IMR-90 (cell line): ENCODE measurements around the gene RNF40. TPM values are rescaled to one million over a fixed set of nuclear protein-coding genes. Genes with fewer than 3 reads are reported as not detected.

Experiments used
- ATAC-seq: fragments of 200-7000 bp; cut with Tn5 transposase; 2 replicates; pipeline ENCODE4 v1.9.1; 2020; ENCODE audit warnings: low read depth, mild to moderate bottlenecking, moderate library complexity
- BruUV-seq: library from RNA; stranded (reverse); fragments of 400-500 nt; replicated peaks from 2 replicates; lab custom pipeline; 2021; lab: Mats Ljungman, UMichigan
- CTCF ChIA-PET: fragments of 300-600 bp; formaldehyde crosslinking; extraction: SDS; loops from one replicate; lab custom pipeline; 2021; ENCODE audit warnings: antibody characterized with exemption; lab: Yijun Ruan, JAX
- POLR2A ChIA-PET: fragments of 300-600 bp; sonication (Branson Sonifier 250); formaldehyde crosslinking; loops from one replicate; lab custom pipeline; 2022; ENCODE audit warnings: antibody characterized with exemption; ENCODE audit not compliant: unreplicated experiment; lab: Charles Lee
- DNase-seq: peaks from one replicate; pipeline ENCODE4 v3.0.0; 2013
- H2AFZ ChIP-seq: replicated peaks from 2 replicates; pipeline ENCODE3; 2013; ENCODE audit warnings: low read length, mild to moderate bottlenecking; ENCODE audit not compliant: poor library complexity
- H2AK5ac ChIP-seq: 2 replicates; pipeline ENCODE4 v1.6.1; 2013; ENCODE audit warnings: low read depth, low read length, inconsistent platforms
- H2AK9ac ChIP-seq: replicated peaks from 2 replicates; pipeline ENCODE3; 2013; ENCODE audit warnings: mild to moderate bottlenecking, low read depth, low read length, moderate library complexity; ENCODE audit not compliant: poor library complexity
- H2BK120ac ChIP-seq: 2 replicates; pipeline ENCODE4 v1.6.1; 2013; ENCODE audit warnings: low read depth, low read length, inconsistent platforms
- H2BK15ac ChIP-seq: 3 replicates; pipeline ENCODE4 v1.6.1; 2013; ENCODE audit warnings: low read depth, low read length, inconsistent platforms
- H2BK20ac ChIP-seq: 2 replicates; pipeline ENCODE4 v1.6.1; 2013; ENCODE audit warnings: low read depth, mild to moderate bottlenecking, inconsistent platforms, low read length, moderate library complexity
- H2BK5ac ChIP-seq: 2 replicates; pipeline ENCODE4 v1.6.1; 2013; ENCODE audit warnings: mild to moderate bottlenecking, low read depth, low read length, inconsistent platforms; ENCODE audit not compliant: poor library complexity, severe bottlenecking
- H3K14ac ChIP-seq: replicated peaks from 2 replicates; pipeline ENCODE4 v1.6.1; 2013; ENCODE audit warnings: low read depth, low read length, inconsistent platforms
- H3K18ac ChIP-seq: 2 replicates; pipeline ENCODE4 v1.6.1; 2013; ENCODE audit warnings: low read depth, low read length, control low read depth
- H3K23ac ChIP-seq: 2 replicates; pipeline ENCODE4 v1.6.1; 2013; ENCODE audit warnings: low read depth, low read length, inconsistent platforms
- H3K27ac ChIP-seq: 2 replicates; pipeline ENCODE4 v1.5.1; 2013; ENCODE audit warnings: mild to moderate bottlenecking, control low read depth, low read length; ENCODE audit not compliant: insufficient read depth
- H3K27me3 ChIP-seq: 2 replicates; pipeline ENCODE4 v1.6.1; 2013; ENCODE audit warnings: low read length; ENCODE audit not compliant: control insufficient read depth, insufficient read depth
- H3K36me3 ChIP-seq: 2 replicates; pipeline ENCODE4 v1.6.1; 2013; ENCODE audit warnings: low read length, mixed read lengths; ENCODE audit not compliant: control insufficient read depth, insufficient read depth
- H3K4ac ChIP-seq: 2 replicates; pipeline ENCODE4 v1.6.1; 2013; ENCODE audit warnings: low read depth, low read length, inconsistent platforms
- H3K4me1 ChIP-seq: 2 replicates; pipeline ENCODE4 v1.6.1; 2013; ENCODE audit warnings: low read length, mixed read lengths; ENCODE audit not compliant: control insufficient read depth, insufficient read depth
- H3K4me2 ChIP-seq: 2 replicates; pipeline ENCODE4 v1.6.1; 2013; ENCODE audit warnings: low read depth, mild to moderate bottlenecking, control low read depth, low read length, moderate library complexity
- H3K4me3 ChIP-seq: 2 replicates; pipeline ENCODE4 v1.5.1; 2013; ENCODE audit warnings: low read depth, mild to moderate bottlenecking, control low read depth, low read length, moderate library complexity; ENCODE audit not compliant: insufficient read depth
- H3K56ac ChIP-seq: 2 replicates; pipeline ENCODE4 v1.6.1; 2013; ENCODE audit warnings: low read length, inconsistent platforms; ENCODE audit not compliant: insufficient read depth; ENCODE audit errors: extremely low read depth
- H3K79me1 ChIP-seq, 2 experiments: 2 replicates each; pipeline ENCODE4 v1.6.1; 2013; ENCODE audit warnings: low read length in 2 of 2, inconsistent platforms in 1 of 2, low read depth in 1 of 2
- H3K9ac ChIP-seq: 2 replicates; pipeline ENCODE4 v1.6.1; 2013; ENCODE audit warnings: low read depth, low read length, control low read depth
- H3K9me1 ChIP-seq: 2 replicates; pipeline ENCODE4 v1.6.1; 2013; ENCODE audit warnings: low read length, inconsistent platforms; ENCODE audit not compliant: insufficient read depth
- H3K9me3 ChIP-seq: 2 replicates; pipeline ENCODE4 v1.6.1; 2013; ENCODE audit warnings: low read length; ENCODE audit not compliant: control insufficient read depth, insufficient read depth
- H4K20me1 ChIP-seq: 2 replicates; pipeline ENCODE4 v1.6.1; 2013; ENCODE audit warnings: low read length, inconsistent platforms; ENCODE audit not compliant: insufficient read depth
- H4K5ac ChIP-seq: 2 replicates; pipeline ENCODE4 v1.6.1; 2013; ENCODE audit warnings: mild to moderate bottlenecking, low read depth, low read length, control low read depth
- H4K8ac ChIP-seq, 2 experiments: 2 replicates each; pipeline ENCODE4 v1.6.1; 2013; ENCODE audit warnings: low read depth in 2 of 2, low read length in 2 of 2, control low read depth in 1 of 2, inconsistent platforms in 1 of 2
- H4K91ac ChIP-seq: 2 replicates; pipeline ENCODE4 v1.6.1; 2013; ENCODE audit warnings: low read depth, low read length, inconsistent platforms; ENCODE audit not compliant: insufficient read depth
- BHLHE40 ChIP-seq: fragments of 150-350 bp; IDR thresholded peaks from 2 replicates; pipeline ENCODE4 v1.6.1; 2016; ENCODE audit warnings: mild to moderate bottlenecking, low read depth, low read length
- CEBPB ChIP-seq: IDR thresholded peaks from 2 replicates; pipeline ENCODE4 v1.6.1; 2012; ENCODE audit warnings: low read depth, low read length, improper control_type of control experiment
- MXI1 ChIP-seq: IDR thresholded peaks from 2 replicates; pipeline ENCODE4 v1.6.1; 2012; ENCODE audit warnings: low read depth, mild to moderate bottlenecking, low read length, moderate library complexity, borderline replicate concordance
- SMC3 ChIP-seq: fragments of 150-350 bp; IDR thresholded peaks from 2 replicates; pipeline ENCODE4 v1.6.1; 2016; ENCODE audit warnings: low read depth, mild to moderate bottlenecking, antibody characterized with exemption, low read length, moderate library complexity
- WGBS, 2 experiments: methylation state at CpG; one replicate each; pipeline versions ENCODE4 v1.1.5 to v1.1.7; 2013; ENCODE audit warnings: missing lambda C conversion rate in 2 of 2; ENCODE audit not compliant: insufficient read length in 1 of 2; ENCODE audit errors: extremely low coverage in 2 of 2; 5-methylcytosine and 5-hydroxymethylcytosine counted together
- dilution Hi-C: fragments of 300-500 bp; cut with HindIII; formaldehyde crosslinking; loops from one replicate; pipeline ENCODE4 v1.14.3; 2018; ENCODE audit warnings: low sequenced_read_pairs; ENCODE audit not compliant: unreplicated experiment
- in situ Hi-C: fragments of 300-500 bp; cut with MboI; formaldehyde crosslinking; loops from 3 replicates; pipeline ENCODE4 v1.14.3; 2019; ENCODE audit warnings: low sequenced_read_pairs, inconsistent platforms, mixed read lengths
- intact Hi-C: fragments of 100-400 bp; cut with micrococcal nuclease; formaldehyde crosslinking; loops from 2 replicates; pipeline ENCODE4 v1.10.0; 2022
- polyA plus RNA-seq, 3 experiments: library from polyadenylated mRNA; depleted of rRNA; stranded (reverse); fragments of >200 nt; gene quantifications; 2 replicates each; pipeline ENCODE4 v1.2.3, GENCODE V29; 2012; ENCODE audit warnings: low replicate concordance in 1 of 3
- total RNA-seq: library from RNA; depleted of rRNA; stranded (reverse); fragments of >200 nt; gene quantifications from 2 replicates; pipeline ENCODE4 v1.2.3, GENCODE V29; 2012
- TF ChIP-seq, protein P1 (sequence below): fragments of 150-350 bp; IDR thresholded peaks from 2 replicates; pipeline ENCODE4 v1.6.1; 2016; ENCODE audit warnings: low read depth, mild to moderate bottlenecking, low read length, moderate library complexity, borderline replicate concordance

Gene RNF40
- total and polyA plus RNA-seq, 2 of the 4 experiments (the other 2 are of a cell fraction): 46.7 to 72.4 TPM

DNA sequence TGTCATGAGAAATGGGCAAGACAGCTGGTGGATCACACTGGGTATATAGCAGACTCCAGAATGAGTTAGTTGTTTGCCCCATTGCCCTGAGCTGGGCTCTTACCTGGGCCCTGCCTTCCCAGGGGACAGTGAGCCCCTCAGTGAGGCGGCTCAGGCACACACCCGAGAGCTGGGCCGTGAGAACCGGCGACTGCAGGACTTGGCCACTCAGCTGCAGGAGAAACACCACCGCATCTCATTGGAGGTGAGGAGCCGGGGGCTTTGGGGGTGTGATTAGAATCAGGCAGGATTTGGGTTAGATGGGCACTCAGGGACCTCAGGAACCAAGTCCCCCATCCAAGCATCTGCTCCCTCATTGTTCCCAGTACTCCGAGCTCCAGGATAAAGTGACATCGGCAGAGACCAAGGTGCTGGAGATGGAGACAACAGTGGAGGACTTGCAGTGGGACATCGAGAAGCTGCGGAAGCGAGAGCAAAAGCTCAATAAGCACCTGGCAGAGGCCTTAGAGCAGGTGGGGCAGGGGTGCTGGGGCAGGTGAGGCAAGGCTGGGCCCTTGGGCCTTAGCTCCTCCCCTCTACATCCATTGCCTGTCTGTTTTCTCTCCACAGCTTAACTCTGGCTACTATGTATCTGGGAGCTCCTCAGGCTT, 2.8 kb downstream of the RNF40 start:
- Histone ChIP-seq H2AFZ (no peak overlapping the region), H3K23ac (no peak overlapping the region), H3K79me1 (peaks cover 24 to 65% of the 10 kb centered on the region in 2 experiments), H3K9me3 (no peaks in the 10 kb centered on the region), H2BK120ac (no peak overlapping the region), H4K91ac (no peak overlapping the region), H3K56ac (no peak overlapping the region), H3K9me1 (0 out of 2 replicates have a peak, but pooled peaks cover 4% of the 10 kb centered on the region), H3K14ac (no peak overlapping the region), H2BK15ac (no peak overlapping the region), H3K27me3 (no peaks in the 10 kb centered on the region), H3K4me2 (no peak overlapping the region), H4K8ac (no peak overlapping the region), H2BK5ac (no peak overlapping the region), H2AK9ac (no peak overlapping the region), H3K27ac (no peak overlapping the region), H3K4me3 (no peak overlapping the region), H3K4me1 (peaks cover 12% of the 10 kb centered on the region), H2BK20ac (no peak overlapping the region), H4K20me1 (peaks cover 17% of the 10 kb centered on the region), H4K5ac (no peak overlapping the region), H3K4ac (no peak overlapping the region), H3K18ac (no peak overlapping the region), H3K36me3 (peaks cover 57% of the 10 kb centered on the region), H2AK5ac (no peak overlapping the region), H3K9ac (no peak overlapping the region)
- ATAC-seq (no peak), DNase-seq (no peak)
- BruUV-seq: no TSS peak
- TF ChIP-seq MXI1 (no peak), CEBPB (no peak), SMC3 (no peak), BHLHE40 (no peak)
- TF ChIP-seq, protein P1, sequence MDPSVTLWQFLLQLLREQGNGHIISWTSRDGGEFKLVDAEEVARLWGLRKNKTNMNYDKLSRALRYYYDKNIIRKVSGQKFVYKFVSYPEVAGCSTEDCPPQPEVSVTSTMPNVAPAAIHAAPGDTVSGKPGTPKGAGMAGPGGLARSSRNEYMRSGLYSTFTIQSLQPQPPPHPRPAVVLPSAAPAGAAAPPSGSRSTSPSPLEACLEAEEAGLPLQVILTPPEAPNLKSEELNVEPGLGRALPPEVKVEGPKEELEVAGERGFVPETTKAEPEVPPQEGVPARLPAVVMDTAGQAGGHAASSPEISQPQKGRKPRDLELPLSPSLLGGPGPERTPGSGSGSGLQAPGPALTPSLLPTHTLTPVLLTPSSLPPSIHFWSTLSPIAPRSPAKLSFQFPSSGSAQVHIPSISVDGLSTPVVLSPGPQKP: no peak
- CTCF ChIA-PET: interaction anchor here (0.6 kb wide), 1 partner anchor 50 kb away, joined by 3 read pairs; no protein-coding TSS in a partner anchor
- in situ Hi-C loops (no loop called here), dilution Hi-C loops (no loop called here), intact Hi-C loops (loop anchor here (5.0 kb wide), 1 partner anchor 157 kb away; the partner anchor contains the start of gene FBXL19)
- WGBS, 2 experiments: no CpG with 5 or more reads among the region's 12 CpGs
- POLR2A ChIA-PET: interaction anchor here (0.6 kb wide), 1 partner anchor 155 kb away, joined by 3 read pairs; the partner anchor contains the start of gene ZNF689
